GM12801 (cell line): ENCODE data around the gene DCP2.

Experiments
- TF ChIP-seq, protein P1 (sequence below): IDR thresholded peaks from one replicate; pipeline ENCODE4 v1.5.1; 2011; ENCODE audit warnings: control low read depth; ENCODE audit not compliant: insufficient read length; ENCODE audit errors: extremely low read depth

Gene DCP2

DNA sequence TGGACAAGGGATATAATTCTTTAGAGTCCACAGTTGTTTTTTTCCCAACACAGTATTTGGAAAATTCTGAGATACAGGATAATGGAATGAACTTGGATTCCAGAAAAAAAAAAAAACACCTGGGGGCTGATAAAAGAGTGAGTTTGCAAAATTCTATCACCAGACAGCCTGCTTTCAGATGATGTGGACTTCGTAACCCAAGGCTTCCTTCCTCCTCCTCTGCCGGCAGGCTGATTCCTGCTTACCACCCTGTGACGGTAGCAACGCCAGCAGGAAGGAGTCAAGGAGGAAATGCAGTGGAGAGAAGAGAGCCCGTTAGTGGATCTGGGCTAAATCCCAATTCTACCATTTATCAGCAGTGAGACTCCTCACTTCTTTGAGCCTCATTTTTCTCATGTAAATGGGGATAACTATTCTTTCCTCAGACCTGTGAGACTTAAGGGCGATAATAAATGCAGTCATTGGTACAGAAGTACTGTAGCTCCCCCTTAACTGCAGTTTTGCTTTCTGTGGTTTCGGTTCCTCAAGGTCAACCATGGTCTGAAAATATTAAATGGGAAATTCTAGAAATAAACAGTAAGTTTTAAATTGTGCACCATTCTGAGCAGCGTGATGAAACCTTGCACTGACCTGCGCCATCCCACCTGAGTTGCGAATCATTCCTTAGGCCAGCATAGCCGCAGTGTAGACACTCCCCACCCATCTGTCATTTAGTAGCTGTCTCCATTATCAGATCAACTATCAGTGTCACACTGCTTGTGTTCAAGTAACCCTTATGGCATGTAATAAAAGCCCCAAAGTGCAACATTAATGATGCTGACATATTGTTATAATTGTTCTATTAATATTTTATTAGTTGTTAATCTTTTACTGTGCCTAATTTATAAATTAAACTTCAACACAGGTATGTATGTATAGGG lies 71.4 kb downstream of the DCP2 start:
- TF ChIP-seq, protein P1, sequence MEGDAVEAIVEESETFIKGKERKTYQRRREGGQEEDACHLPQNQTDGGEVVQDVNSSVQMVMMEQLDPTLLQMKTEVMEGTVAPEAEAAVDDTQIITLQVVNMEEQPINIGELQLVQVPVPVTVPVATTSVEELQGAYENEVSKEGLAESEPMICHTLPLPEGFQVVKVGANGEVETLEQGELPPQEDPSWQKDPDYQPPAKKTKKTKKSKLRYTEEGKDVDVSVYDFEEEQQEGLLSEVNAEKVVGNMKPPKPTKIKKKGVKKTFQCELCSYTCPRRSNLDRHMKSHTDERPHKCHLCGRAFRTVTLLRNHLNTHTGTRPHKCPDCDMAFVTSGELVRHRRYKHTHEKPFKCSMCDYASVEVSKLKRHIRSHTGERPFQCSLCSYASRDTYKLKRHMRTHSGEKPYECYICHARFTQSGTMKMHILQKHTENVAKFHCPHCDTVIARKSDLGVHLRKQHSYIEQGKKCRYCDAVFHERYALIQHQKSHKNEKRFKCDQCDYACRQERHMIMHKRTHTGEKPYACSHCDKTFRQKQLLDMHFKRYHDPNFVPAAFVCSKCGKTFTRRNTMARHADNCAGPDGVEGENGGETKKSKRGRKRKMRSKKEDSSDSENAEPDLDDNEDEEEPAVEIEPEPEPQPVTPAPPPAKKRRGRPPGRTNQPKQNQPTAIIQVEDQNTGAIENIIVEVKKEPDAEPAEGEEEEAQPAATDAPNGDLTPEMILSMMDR, result no peak

DNA sequence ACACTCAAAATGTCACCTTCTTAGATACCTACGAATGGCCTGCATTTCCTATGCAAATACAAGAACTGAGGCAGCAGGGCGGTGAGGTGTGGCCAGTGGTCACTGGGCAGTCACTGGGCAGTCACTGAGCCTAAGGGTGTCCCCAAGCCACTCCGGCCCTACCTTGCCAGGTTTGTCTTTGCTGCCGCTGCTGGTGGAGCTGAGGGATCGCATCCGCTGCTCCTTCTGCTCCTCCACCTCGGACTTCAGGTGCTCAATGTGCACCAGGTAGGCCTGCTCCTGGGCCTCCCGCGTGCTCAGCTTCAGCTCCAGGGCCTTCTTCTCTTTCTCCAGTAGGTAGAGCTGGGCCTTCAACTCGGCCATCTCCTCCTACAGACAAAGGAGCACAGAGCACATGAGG lies 72.3 kb downstream of the DCP2 start:
- TF ChIP-seq, protein P1, result no peak

DNA sequence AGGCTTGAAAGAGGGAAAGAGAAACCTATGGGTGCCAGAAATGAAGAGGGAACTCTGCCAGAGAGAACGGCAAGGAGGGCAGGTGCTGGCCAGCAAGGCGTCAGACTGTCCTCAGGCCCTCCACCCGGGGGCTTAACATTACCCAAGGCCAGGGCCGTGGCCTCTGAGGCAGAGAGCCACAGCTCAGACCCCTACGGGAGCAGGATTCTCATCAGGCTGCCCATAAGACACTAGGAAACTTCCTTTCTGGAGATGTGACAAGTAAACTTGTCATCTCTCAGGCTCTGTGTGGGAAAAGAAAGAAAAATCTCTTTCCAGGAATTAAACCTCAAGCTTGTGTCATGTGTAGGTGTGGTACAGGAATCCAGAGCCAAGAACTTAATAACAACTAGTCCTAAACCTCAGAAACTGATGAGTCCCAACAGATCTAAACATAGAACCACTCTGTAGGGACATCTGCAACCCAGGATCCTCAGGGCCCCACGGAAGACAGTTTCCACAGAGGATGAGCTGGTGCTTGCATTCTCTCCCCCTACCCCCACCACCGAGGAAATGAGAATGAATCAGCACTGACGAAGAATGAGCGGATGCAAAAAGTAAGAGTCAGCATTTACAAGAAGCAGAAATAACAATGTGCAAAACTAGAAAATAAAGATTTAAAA lies 74.3 kb downstream of the DCP2 start:
- TF ChIP-seq, protein P1, result no peak

DNA sequence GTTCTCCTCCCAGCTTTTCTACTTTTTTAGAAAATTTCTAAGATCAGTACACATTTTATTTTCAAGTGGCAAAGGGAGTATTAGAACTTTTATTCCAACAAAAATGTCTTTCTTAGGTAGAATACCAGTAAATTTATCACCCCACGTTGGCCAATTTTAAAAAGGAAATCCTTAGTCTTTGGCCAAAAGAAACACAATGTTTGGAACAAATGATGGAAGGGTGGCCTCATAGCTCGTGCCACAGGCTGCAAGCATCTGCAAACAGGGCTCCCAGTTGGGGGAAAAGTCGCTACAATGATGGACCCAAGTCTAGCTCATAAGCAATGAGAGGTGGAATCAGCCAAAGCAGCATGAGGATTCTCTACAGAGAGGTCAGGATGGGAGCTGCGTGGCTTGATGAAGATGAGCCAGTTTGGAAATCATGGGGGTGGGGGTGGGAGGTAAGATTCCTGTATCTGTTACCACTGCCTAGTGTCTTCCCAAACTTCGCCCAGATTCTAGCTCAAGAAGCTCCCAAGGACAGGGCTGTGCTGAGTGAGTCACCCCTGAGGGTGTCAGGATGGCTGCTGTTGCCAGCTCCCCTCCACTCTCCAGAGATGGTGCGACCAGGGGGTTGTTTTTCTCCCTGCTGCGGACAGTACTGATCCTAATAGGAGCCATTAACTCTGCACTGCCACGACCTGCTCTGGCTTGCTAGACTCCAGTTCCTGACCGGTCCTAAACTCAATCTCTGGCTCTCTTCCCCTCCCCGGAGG lies 75.6 kb downstream of the DCP2 start:
- TF ChIP-seq, protein P1, result no peak

DNA sequence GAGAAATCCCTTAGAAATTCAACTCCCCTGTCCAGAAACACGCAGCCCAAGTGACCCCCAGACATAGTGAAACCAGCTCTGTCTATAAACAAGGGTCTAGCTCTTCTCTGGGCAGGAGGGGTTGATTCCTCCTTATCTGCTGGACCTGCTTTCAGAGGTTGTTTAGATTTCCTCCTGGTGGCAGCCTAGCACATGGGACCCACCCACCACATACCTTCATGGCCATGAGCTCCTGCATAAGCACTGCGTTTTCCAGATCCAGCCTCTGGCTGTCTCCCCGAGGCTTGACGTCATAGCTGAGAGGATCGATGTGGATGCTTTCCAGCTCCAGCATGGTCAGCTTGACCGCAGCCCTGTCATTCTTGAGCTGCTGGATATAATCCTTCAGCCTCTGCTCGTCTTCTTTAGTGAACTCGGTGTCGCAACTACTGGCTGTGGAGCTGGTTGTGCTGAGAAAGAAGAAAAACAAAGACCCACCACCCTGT lies 77.0 kb downstream of the DCP2 start:
- TF ChIP-seq, protein P1, result no peak

DNA sequence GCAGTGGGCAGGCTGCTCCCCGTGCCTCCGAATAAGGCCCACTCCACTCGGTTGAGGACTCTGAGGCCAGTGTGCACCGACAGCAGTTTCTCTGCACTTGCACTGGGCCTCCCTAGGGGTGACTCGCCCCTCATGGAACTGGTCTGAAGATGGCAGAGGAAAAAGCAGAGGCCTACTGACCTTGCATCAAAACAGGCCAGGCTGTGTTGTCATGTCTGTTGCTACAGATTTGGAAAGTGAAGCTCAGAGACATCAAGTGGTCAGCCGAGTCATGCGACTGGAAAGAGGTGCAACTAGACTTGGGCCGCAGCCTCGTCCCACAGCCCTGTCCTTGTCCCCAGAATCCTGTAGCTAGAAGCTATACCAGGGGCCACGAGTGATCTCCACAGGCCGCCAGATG lies 78.3 kb downstream of the DCP2 start:
- TF ChIP-seq, protein P1, result no peak

DNA sequence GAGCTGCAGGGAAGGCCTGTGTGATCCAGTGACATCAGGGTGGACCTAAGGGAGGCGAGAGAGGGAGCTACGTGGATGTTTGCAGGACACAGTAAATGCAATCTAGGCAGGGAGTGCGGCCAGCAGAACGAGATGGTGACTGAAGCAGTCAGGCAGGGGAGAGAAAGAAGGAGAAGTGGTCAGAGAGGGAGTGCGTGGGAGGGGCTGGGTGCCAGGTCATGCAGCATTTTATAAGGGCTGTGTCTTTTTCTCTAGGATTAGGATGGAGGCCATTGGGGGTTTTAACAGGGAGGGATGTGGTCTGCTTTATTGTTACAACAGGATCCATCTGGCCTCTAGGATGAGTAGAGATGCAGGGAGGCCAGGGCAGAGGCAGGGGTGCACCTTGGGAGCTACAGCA lies 80.4 kb downstream of the DCP2 start:
- TF ChIP-seq, protein P1, result no peak
